Midbrain (tissue), 1 donor: Measurements from ENCODE around the gene RBMS3.

Experiments used
- DNase-seq: peaks from one replicate; lab custom pipeline; 2025; lab: John Stamatoyannopoulos, UW

RBMS3 gene

GRCh38 chr3:29277249-29277648 lies 3.6 kb upstream of the RBMS3 start:
- no peak for DNase-seq

- no peak for DNase-seq
These were observed 1.6 kb upstream of the RBMS3 start for GRCh38 chr3:29279286-29279685.

GRCh38 chr3:29279806-29280205 lies 1.1 kb upstream of the RBMS3 start:
- peak; percentile 15 for DNase-seq

- DNase-seq = no peak
These were observed 148 bp downstream of the RBMS3 start for GRCh38 chr3:29281094-29281343.

- peak; percentile 6 for DNase-seq
These were observed 722 bp downstream of the RBMS3 start for GRCh38 chr3:29281344-29282241.

GRCh38 chr3:29282427-29283230 lies 1.8 kb downstream of the RBMS3 start:
- no peak for DNase-seq

- DNase-seq = no peak
These were observed 2.6 kb downstream of the RBMS3 start for GRCh38 chr3:29283231-29284119.

GRCh38 chr3:29284497-29284896 lies 3.6 kb downstream of the RBMS3 start:
- DNase-seq = no peak

GRCh38 chr3:29285471-29286071 lies 4.7 kb downstream of the RBMS3 start:
- DNase-seq = no peak

GRCh38 chr3:29286478-29287240 lies 5.8 kb downstream of the RBMS3 start:
- DNase-seq = no peak

GRCh38 chr3:29290596-29290995 lies 9.7 kb downstream of the RBMS3 start:
- DNase-seq = no peak

GRCh38 chr3:29291260-29291981 lies 10.6 kb downstream of the RBMS3 start:
- no peak for DNase-seq

- no peak for DNase-seq
These were observed 11.1 kb downstream of the RBMS3 start for GRCh38 chr3:29291982-29292363.

- no peak for DNase-seq
These were observed 12.6 kb downstream of the RBMS3 start for GRCh38 chr3:29293421-29293820.

- no peak for DNase-seq
These were observed 17.1 kb downstream of the RBMS3 start for GRCh38 chr3:29297998-29298397.

GRCh38 chr3:29301332-29302019 lies 20.6 kb downstream of the RBMS3 start:
- no peak for DNase-seq

- DNase-seq = no peak
These were observed 21.7 kb downstream of the RBMS3 start for GRCh38 chr3:29302619-29303018.

GRCh38 chr3:29307295-29307694 lies 26.4 kb downstream of the RBMS3 start:
- DNase-seq = no peak

- no peak for DNase-seq
These were observed 30.0 kb downstream of the RBMS3 start for GRCh38 chr3:29310865-29311264.

GRCh38 chr3:29311795-29312194 lies 30.9 kb downstream of the RBMS3 start:
- no peak for DNase-seq
